ENCODE results near the gene CAPN9.
"Not testable (repeated sequence)": the region's sequence is repeated elsewhere in the genome, so short reads cannot be mapped to it uniquely, and the experiment has no call there.

Gene CAPN9

GRCh38 chr1:230747127-230747730, at the start of gene CAPN9:
Gene CAPN9, plus strand, starts transcription at chr1:230747388. Its CDS starts 109 bp downstream, at chr1:230747497.
- DNase-seq (ENCODE audit: low read depth in 2 of 2, low spot score in 1 of 2), result no peak

- no peak for DNase-seq (ENCODE audit: low read depth in 2 of 2, low spot score in 1 of 2)
Observed at GRCh38 chr1:230698130-230698529, 49.1 kb upstream of the CAPN9 start.

- not testable (repeated sequence) for DNase-seq (ENCODE audit: low read depth in 2 of 2, low spot score in 1 of 2)
Observed at GRCh38 chr1:230698964-230699363, 48.2 kb upstream of the CAPN9 start.

GRCh38 chr1:230699716-230700115, 47.5 kb upstream of the CAPN9 start:
- DNase-seq (ENCODE audit: low read depth in 2 of 2, low spot score in 1 of 2), result no peak

- no peak for DNase-seq (ENCODE audit: low read depth in 2 of 2, low spot score in 1 of 2)
Observed at GRCh38 chr1:230700132-230700531, 47.1 kb upstream of the CAPN9 start.

- no peak for DNase-seq (ENCODE audit: low read depth in 2 of 2, low spot score in 1 of 2)
Observed at GRCh38 chr1:230701434-230701833, 45.8 kb upstream of the CAPN9 start.

GRCh38 chr1:230701895-230702768, 45.1 kb upstream of the CAPN9 start:
- no peak for DNase-seq (ENCODE audit: low read depth in 2 of 2, low spot score in 1 of 2)

- no peak for DNase-seq (ENCODE audit: low read depth in 2 of 2, low spot score in 1 of 2)
Observed at GRCh38 chr1:230702934-230703678, 44.1 kb upstream of the CAPN9 start.

- no peak for DNase-seq (ENCODE audit: low read depth in 2 of 2, low spot score in 1 of 2)
Observed at GRCh38 chr1:230703679-230704385, 43.4 kb upstream of the CAPN9 start.

- DNase-seq (ENCODE audit: low read depth in 2 of 2, low spot score in 1 of 2), result no peak
Observed at GRCh38 chr1:230704830-230705229, 42.4 kb upstream of the CAPN9 start.

GRCh38 chr1:230705289-230706019, 41.7 kb upstream of the CAPN9 start:
- no peak for DNase-seq (ENCODE audit: low read depth in 2 of 2, low spot score in 1 of 2)

- DNase-seq (ENCODE audit: low read depth in 2 of 2, low spot score in 1 of 2), result no peak
Observed at GRCh38 chr1:230706020-230706699, 41.0 kb upstream of the CAPN9 start.

GRCh38 chr1:230706887-230707731, 40.1 kb upstream of the CAPN9 start:
- no peak for DNase-seq (ENCODE audit: low read depth in 2 of 2, low spot score in 1 of 2)

- DNase-seq (ENCODE audit: low read depth in 2 of 2, low spot score in 1 of 2), result no peak
Observed at GRCh38 chr1:230707732-230708630, 39.2 kb upstream of the CAPN9 start.

GRCh38 chr1:230708631-230709580, 38.3 kb upstream of the CAPN9 start:
- no peak for DNase-seq (ENCODE audit: low read depth in 2 of 2, low spot score in 1 of 2)

- no peak for DNase-seq (ENCODE audit: low read depth in 2 of 2, low spot score in 1 of 2)
Observed at GRCh38 chr1:230709619-230710542, 37.3 kb upstream of the CAPN9 start.
